HUDEP-2 (cell line): ENCODE measurements around the gene PTPRT.
"Not testable (repeated sequence)": the region's sequence is repeated elsewhere in the genome, so short reads cannot be mapped to it uniquely, and the experiment has no call there.

ENCODE experiments used
- DNase-seq, 76 experiments: peaks; one replicate each; lab custom pipeline; 2025; ENCODE audit not compliant: unreplicated experiment in 76 of 76; lab: John Stamatoyannopoulos, UW

PTPRT gene

DNA sequence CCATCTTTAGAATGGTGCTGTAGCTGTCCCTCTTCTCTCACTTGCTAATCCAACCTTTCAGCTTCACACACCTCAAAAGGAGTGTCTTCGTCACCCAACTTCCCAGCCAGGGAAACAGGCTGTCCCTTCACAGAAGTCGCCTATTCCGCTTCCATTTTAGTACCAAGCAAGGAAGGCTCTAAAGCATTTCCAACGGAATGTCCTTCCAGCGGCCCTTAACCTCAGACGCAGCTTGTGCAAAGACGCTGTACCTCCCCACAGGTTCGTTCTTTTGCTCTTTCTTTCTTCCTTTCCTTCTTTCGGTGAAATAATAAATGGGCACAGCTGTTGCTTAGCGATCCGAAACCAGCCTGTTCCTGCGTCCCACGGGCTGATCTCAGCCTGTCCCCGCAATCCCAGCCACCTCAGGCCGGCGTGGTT, 1.5 kb downstream of the PTPRT start:
- DNase-seq, result no peak

DNA sequence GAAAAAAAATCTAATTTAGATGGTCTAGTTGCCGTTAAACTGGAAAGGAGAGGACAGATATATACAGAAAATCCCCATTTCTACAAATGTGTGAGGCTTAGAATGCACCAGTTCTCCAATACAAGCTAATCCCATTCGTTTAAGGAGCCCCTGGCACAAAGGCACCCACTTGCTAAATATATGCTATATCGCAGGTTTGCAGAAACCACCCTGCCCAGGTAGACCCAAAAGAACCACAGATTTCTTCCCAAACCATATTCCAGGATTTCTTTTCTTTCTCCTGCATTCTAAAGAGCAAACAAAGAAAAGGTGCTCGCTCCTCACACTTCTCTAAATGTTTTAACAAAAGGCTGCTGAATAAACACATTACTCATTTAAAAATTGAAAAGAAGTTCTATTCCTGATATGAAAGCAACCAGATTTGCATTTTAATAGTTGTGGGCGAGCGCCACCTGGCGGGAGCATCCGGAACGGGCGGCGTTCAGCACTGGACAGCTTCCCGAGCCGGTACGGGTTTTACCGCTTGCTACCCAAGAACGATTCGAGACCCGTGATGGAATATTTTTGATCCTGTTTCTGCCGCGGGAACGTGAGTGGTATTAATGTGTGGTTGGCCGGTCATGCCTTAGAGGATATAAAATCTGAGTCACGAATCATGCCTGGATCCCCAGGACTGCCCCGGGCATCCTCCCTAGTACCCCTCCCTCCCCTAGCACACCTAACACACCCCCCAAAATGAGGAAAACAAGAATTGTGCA, 2.1 kb downstream of the PTPRT start:
- peak in 58 of 76 experiments; percentile 7 to 72 (median 39) for DNase-seq

- no peak for DNase-seq
Measured at GRCh38 chr20:43186312-43186711, 3.4 kb downstream of the PTPRT start.

- DNase-seq, result no peak
Measured at GRCh38 chr20:43185901-43186300, 3.8 kb downstream of the PTPRT start.

- no peak for DNase-seq
Measured at GRCh38 chr20:43183536-43184070, 6.1 kb downstream of the PTPRT start.

GRCh38 chr20:43178080-43178479, 11.6 kb downstream of the PTPRT start:
- DNase-seq, result no peak

DNA sequence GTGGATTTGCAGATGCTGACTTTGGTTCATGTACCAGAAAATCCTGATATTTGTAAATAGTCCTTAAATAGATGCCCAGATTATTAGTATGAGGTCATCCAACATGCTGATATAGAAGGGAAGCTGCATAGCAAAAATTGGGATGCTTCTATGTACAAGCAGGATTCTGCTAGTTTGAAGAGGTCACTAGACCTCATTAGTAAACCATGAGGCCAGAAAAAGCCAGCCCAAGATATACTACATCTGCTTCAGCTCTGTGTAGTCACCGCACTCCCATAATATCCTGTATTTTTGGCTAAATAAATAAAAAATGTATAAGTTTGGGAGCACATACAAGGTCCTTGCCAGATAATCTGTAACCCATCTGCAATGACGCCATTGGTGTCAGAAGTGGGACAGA, 13.0 kb downstream of the PTPRT start:
- no peak for DNase-seq

DNA sequence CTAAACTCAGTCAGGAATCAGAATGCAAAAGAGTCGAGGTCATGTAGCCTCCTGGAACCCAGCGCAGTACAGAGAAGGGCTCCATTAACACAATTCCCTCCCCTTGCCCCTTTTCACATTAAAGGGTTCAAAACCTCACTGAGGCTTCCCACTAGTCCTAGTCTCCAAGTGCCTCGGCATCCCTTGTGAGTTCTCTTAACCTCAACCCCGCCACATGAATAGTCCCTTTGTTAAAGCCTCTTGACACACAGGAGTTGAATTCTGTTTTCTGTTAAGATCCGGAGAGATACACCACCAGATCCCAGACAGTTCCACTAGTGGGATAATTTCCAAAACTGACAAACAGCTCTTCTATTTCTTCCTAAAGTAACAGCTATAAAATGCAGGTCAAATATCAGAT, 17.8 kb downstream of the PTPRT start:
- no peak for DNase-seq

DNA sequence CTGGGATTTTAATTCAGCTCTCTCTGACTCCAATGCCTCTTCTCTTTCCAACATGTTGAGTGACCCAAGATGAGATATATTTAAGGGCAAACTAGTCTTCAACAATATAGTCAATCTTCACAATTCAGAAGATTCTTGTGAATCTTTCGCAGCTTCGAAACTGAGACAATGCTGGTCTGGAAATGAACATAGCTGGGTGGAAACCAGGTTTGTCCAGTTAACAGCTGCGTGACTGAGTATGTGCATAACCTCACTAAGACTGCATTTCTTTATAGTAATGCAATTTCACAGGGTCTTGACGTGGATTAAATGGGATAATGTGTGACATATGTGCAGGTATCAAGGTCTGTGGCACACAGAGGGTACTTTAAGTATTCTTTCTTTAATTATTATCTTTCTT, 18.9 kb downstream of the PTPRT start:
- no peak for DNase-seq

DNA sequence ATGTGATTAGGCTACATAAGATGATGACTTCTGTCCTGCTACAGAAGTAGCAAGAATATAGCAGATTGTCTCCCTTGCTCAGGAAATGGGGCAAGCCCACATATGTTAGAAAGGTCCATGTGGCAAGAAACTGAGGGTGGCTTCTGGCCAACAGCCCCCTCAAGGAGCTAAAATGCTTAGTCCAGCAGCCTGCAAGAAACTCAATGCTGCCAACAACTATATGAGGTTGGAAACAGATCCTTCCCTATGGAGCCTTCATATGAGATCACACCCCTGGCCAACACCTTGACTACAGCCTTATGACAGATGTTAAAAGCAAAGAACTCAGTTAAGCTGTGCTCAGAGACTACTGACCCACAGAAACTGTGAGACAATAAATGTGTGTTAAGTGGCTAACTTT, 22.1 kb downstream of the PTPRT start:
- DNase-seq, result no peak

DNA sequence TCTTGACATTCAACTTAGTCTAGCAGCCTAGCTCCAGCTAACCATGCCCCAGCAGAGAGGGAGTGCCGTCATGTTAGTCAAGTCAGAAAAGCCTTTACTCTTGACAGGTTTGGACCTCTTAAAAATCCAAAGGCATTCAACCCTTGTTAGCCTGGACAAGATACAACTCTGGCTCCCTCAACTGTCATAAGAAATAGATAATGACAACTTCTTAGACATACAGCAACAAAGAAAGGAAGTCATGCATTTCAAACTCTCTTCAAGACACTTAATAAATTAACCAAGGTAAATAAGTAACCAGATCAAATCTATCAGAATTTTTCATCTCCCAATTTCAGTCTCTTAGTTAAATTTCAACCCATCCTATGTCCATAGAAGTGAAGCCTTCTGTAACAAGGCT, 22.7 kb downstream of the PTPRT start:
- DNase-seq, result no peak

DNA sequence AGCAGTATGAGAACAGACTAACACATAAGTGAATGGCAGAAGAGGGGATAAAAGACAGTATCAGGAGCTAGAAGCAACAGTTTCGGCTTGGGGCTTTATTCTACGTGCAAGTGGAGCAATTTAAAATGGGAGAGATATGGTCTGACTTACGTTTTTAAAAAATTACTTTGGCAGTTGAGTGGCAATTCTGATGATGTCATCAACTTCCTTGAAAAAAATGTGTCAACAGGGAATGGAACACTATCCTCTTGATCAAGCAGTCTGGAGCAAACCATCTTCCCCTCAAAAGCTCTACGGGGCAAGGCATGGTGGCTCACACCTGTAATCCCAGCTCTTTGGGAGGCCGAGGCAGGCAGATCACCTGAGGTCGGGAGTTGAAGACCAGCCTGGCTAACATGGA, 24.1 kb downstream of the PTPRT start:
- DNase-seq, result no peak

GRCh38 chr20:43164736-43165135, 25.0 kb downstream of the PTPRT start:
- DNase-seq, result not testable (repeated sequence)

GRCh38 chr20:43161716-43162115, 28.0 kb downstream of the PTPRT start:
- DNase-seq, result no peak

- no peak for DNase-seq
Measured at GRCh38 chr20:43160941-43161340, 28.8 kb downstream of the PTPRT start.

DNA sequence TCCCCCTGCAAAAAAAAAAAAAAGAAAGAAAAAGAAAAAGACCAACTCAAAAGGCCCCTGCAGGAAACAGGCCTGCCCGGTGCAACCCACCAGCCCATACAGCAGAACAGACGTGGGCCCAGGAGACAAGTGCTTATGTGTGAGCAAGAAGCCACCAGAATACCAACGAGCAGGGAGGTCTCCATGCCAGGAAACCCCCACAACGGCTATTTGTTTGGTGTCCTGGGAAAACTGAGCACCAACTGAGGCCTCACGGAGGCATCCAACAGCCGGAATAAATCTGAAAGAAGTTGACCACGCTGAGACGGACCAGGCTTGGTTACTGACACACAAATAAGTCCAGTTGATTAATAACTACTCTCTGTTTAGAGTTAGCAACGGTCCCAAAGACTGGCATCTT, 29.7 kb downstream of the PTPRT start:
- DNase-seq, result no peak

- no peak for DNase-seq
Measured at GRCh38 chr20:43155366-43156100, 34.2 kb downstream of the PTPRT start.

GRCh38 chr20:43151901-43152300, 37.8 kb downstream of the PTPRT start:
- DNase-seq, result no peak

GRCh38 chr20:43151256-43151655, 38.5 kb downstream of the PTPRT start:
- DNase-seq, result no peak

DNA sequence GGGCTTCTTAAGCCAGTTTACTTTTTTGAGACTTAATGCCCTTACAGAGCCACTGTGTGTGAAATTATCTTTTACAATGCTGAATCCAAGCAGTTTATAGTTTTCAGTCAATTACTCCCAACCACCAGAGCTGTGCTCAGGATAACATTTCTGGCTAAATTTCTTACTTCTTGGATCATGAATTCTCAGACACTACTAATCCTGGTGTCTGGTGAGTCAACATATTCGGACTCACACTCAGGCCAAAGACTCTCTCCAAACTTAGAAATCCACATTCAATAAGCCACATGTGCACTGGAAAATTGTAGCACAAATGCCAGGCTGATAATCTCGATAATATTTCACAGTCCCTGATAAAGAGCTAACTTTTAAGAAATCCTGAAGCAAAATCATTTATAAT, 49.0 kb downstream of the PTPRT start:
- no peak for DNase-seq

DNA sequence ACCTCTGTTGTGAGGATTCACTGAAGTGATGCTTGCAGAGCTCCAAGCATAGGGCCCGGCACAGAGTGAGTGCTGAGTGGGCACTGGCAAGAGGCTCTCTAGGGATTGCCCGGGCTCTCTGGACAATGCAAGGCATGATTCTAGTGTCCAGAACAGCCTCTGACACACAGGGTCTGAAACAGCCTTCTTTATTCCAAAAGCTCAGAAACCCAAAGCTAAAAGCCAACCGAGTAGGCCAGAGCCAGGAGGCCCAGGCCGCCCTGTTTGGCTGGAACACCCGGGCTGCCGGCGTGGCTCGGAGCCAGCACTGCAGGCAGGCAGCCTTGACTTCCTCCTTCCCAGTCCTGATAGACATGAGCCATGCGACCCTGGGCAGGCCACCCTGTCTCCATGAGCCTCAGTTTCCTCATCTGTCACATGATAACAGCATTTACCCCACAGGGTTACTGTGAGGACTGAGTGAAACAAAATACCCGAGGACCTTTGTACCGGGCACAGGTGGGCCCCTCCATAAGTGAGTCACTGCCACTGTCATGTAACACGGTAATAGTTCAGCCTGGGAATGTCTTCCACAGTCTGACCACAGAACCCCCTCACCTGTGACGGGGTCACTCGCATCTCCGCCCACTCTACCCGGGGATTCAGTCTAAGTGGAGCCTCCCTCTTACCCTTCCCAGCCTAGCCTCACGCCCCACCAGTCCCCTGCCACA, 51.5 kb downstream of the PTPRT start:
- no peak for DNase-seq
